ENCODE measurements around the gene TENM4. TPM values are rescaled to one million over a fixed set of nuclear protein-coding genes. Genes with fewer than 3 reads are reported as not detected.

Gene TENM4
- total RNA-seq, 1 donor from 2014 or later, result 5.1 TPM

GRCh38 chr11:78649361-78650215, 791.2 kb downstream of the TENM4 start:
- Histone ChIP-seq H3K27me3 (no peaks in the 10 kb centered on the region), H3K4me3 (no peak overlapping the region), H3K79me2 (ENCODE audit: low read depth) (no peaks in the 10 kb centered on the region), H3K4me2 (no peak overlapping the region), H3K4me1 (peaks cover 17% of the 10 kb centered on the region), H3F3A (ENCODE audit: low read depth) (no peaks in the 10 kb centered on the region), H4K20me1 (ENCODE audit: low read depth) (no peaks in the 10 kb centered on the region), H2AFZ (replicated peaks) (no peak overlapping the region), H3K36me3 (no peaks in the 10 kb centered on the region), H3K9ac (no peak overlapping the region), H3K27ac (no peak overlapping the region), H3K9me3 (ENCODE audit: low read depth) (no peaks in the 10 kb centered on the region)
- no peak for TF ChIP-seq EZH2 (IDR thresholded peaks at IDR 0.05)
- H3K9me3 Mint-ChIP-seq, result no peaks in the 10 kb centered on the region
- H3K36me3 Mint-ChIP-seq, result peaks cover 3% of the 10 kb centered on the region
- DNase-seq (ENCODE audit: low spot score), result no peak
- H3K4me1 Mint-ChIP-seq, result peaks cover 23% of the 10 kb centered on the region
- no peak overlapping the region for H3K27ac Mint-ChIP-seq
- peaks cover 5% of the 10 kb centered on the region for H3K27me3 Mint-ChIP-seq (ENCODE audit: insufficient read depth, low read depth)
- no peak overlapping the region for H3K4me3 Mint-ChIP-seq

GRCh38 chr11:78647986-78648875, 792.6 kb downstream of the TENM4 start:
- Mint-ChIP-seq H3K27ac (no peak overlapping the region), H3K36me3 (peaks cover 3% of the 10 kb centered on the region), H3K9me3 (no peaks in the 10 kb centered on the region), H3K4me3 (no peak overlapping the region), H3K4me1 (peaks cover 13% of the 10 kb centered on the region), H3K27me3 (ENCODE audit: insufficient read depth, low read depth) (peaks cover 6% of the 10 kb centered on the region)
- H4K20me1 ChIP-seq (ENCODE audit: low read depth), result no peaks in the 10 kb centered on the region
- H3K36me3 ChIP-seq, result no peaks in the 10 kb centered on the region
- H3K9me3 ChIP-seq (ENCODE audit: low read depth), result no peaks in the 10 kb centered on the region
- H3K4me3 ChIP-seq, result no peak overlapping the region
- no peak overlapping the region for H2AFZ ChIP-seq (replicated peaks)
- peaks cover 3% of the 10 kb centered on the region for H3K27me3 ChIP-seq
- H3K4me2 ChIP-seq, result no peak overlapping the region
- TF ChIP-seq EZH2phosphoT487 (IDR thresholded peaks at IDR 0.05) (no peak), CTCF (IDR thresholded peaks at IDR 0.05) (no peak), EZH2 (IDR thresholded peaks at IDR 0.05) (no peak)
- no peaks in the 10 kb centered on the region for H3K79me2 ChIP-seq (ENCODE audit: low read depth)
- peaks cover 7% of the 10 kb centered on the region for H3K4me1 ChIP-seq
- no peak overlapping the region for H3K27ac ChIP-seq
- DNase-seq (ENCODE audit: low spot score), result no peak
- H3F3A ChIP-seq (ENCODE audit: low read depth), result no peaks in the 10 kb centered on the region
- no peak overlapping the region for H3K9ac ChIP-seq

- no peak for DNase-seq (ENCODE audit: low spot score)
- Histone ChIP-seq H3K9me3 (ENCODE audit: low read depth) (no peaks in the 10 kb centered on the region), H3K79me2 (ENCODE audit: low read depth) (no peaks in the 10 kb centered on the region), H3F3A (ENCODE audit: low read depth) (no peaks in the 10 kb centered on the region), H3K4me2 (no peak overlapping the region), H3K4me3 (no peak overlapping the region), H2AFZ (replicated peaks) (no peak overlapping the region), H3K36me3 (no peaks in the 10 kb centered on the region), H3K27me3 (peaks cover 3% of the 10 kb centered on the region), H4K20me1 (ENCODE audit: low read depth) (no peaks in the 10 kb centered on the region), H3K27ac (no peak overlapping the region), H3K4me1 (peaks cover 7% of the 10 kb centered on the region), H3K9ac (no peak overlapping the region)
- no peak overlapping the region for H3K27ac Mint-ChIP-seq
- TF ChIP-seq EZH2phosphoT487 (IDR thresholded peaks at IDR 0.05), result no peak
- no peak for TF ChIP-seq EZH2 (IDR thresholded peaks at IDR 0.05)
- TF ChIP-seq CTCF (IDR thresholded peaks at IDR 0.05), result no peak
- peaks cover 6% of the 10 kb centered on the region for H3K27me3 Mint-ChIP-seq (ENCODE audit: insufficient read depth, low read depth)
- H3K9me3 Mint-ChIP-seq, result no peaks in the 10 kb centered on the region
- no peak overlapping the region for H3K4me3 Mint-ChIP-seq
- H3K36me3 Mint-ChIP-seq, result no peaks in the 10 kb centered on the region
- peaks cover 13% of the 10 kb centered on the region for H3K4me1 Mint-ChIP-seq
Observed at GRCh38 chr11:78647266-78647915, 793.4 kb downstream of the TENM4 start.

Measured in neural progenitor cell (in vitro differentiated cells).